ENCODE measurements around the gene SORCS2.

SORCS2 gene

GRCh38 chr4:7747566-7747965 lies 555.2 kb downstream of the SORCS2 start:
- no peaks in the 10 kb centered on the region for H3K27me3 ChIP-seq (ENCODE audit: insufficient read depth, low read length)
- H3K79me2 ChIP-seq (ENCODE audit: control insufficient read depth, insufficient read depth, low read length, poor library complexity) = no peaks in the 10 kb centered on the region
- H3K23ac ChIP-seq (ENCODE audit: low read length) = no peak overlapping the region
- H3K4ac ChIP-seq (ENCODE audit: low read depth, low read length) = no peak overlapping the region
- H3K4me3 ChIP-seq (ENCODE audit: low read depth, low read length) = no peak overlapping the region
- no peak overlapping the region for H2AK5ac ChIP-seq (ENCODE audit: low read length)
- no peak overlapping the region for H3K9ac ChIP-seq (ENCODE audit: low read length)
- H3K9me3 ChIP-seq (ENCODE audit: insufficient read depth, low read depth, low read length) = no peaks in the 10 kb centered on the region
- no peak overlapping the region for H3K18ac ChIP-seq (ENCODE audit: low read length)
- no peak overlapping the region for H2BK120ac ChIP-seq (ENCODE audit: insufficient read depth, low read length, poor library complexity)
- no peak overlapping the region for H2BK5ac ChIP-seq (ENCODE audit: low read depth, low read length, poor library complexity)
- H3K4me2 ChIP-seq (ENCODE audit: low read length) = no peak overlapping the region
- H4K91ac ChIP-seq (ENCODE audit: low read depth, low read length) = no peak overlapping the region
- H3K79me1 ChIP-seq (ENCODE audit: low read length) = no peaks in the 10 kb centered on the region
- no peak overlapping the region for H4K8ac ChIP-seq (ENCODE audit: low read depth, low read length)
- H3K4me1 ChIP-seq (ENCODE audit: control insufficient read depth in 1 of 2, insufficient read depth in 2 of 2, low read length in 2 of 2) = no peaks in the 10 kb centered on the region
- no peaks in the 10 kb centered on the region for H3K36me3 ChIP-seq (ENCODE audit: control insufficient read depth in 1 of 2, insufficient read depth in 2 of 2, low read length in 2 of 2)
- no peak for DNase-seq
- no peak overlapping the region for H3K14ac ChIP-seq (ENCODE audit: low read length)
- H3K27ac ChIP-seq (ENCODE audit: low read depth, low read length) = no peak overlapping the region
- no peak overlapping the region for H4K12ac ChIP-seq (ENCODE audit: low read depth, low read length)
- WGBS (ENCODE audit: extremely low coverage, insufficient coverage, insufficient read length) = no CpG with 5 or more reads among the region's 11 CpGs
- no peak overlapping the region for H2AFZ ChIP-seq (ENCODE audit: insufficient read depth, low read length, poor library complexity)
- H2BK12ac ChIP-seq (ENCODE audit: low read length) = no peak overlapping the region

- Histone ChIP-seq H2BK5ac (ENCODE audit: low read depth, low read length, poor library complexity) (no peak overlapping the region), H4K8ac (ENCODE audit: low read depth, low read length) (no peak overlapping the region), H3K4me1 (ENCODE audit: control insufficient read depth in 1 of 2, insufficient read depth in 2 of 2, low read length in 2 of 2) (no peaks in the 10 kb centered on the region), H3K36me3 (ENCODE audit: control insufficient read depth in 1 of 2, insufficient read depth in 2 of 2, low read length in 2 of 2) (no peaks in the 10 kb centered on the region), H4K12ac (ENCODE audit: low read depth, low read length) (no peak overlapping the region), H3K4me2 (ENCODE audit: low read length) (no peak overlapping the region), H3K14ac (ENCODE audit: low read length) (no peak overlapping the region), H2BK12ac (ENCODE audit: low read length) (no peak overlapping the region), H3K27me3 (ENCODE audit: insufficient read depth, low read length) (no peaks in the 10 kb centered on the region), H3K9me3 (ENCODE audit: insufficient read depth, low read depth, low read length) (no peaks in the 10 kb centered on the region), H3K79me1 (ENCODE audit: low read length) (no peaks in the 10 kb centered on the region), H3K23ac (ENCODE audit: low read length) (no peak overlapping the region), H3K4ac (ENCODE audit: low read depth, low read length) (no peak overlapping the region), H3K27ac (ENCODE audit: low read depth, low read length) (no peak overlapping the region), H2BK120ac (ENCODE audit: insufficient read depth, low read length, poor library complexity) (no peak overlapping the region), H3K18ac (ENCODE audit: low read length) (no peak overlapping the region), H3K79me2 (ENCODE audit: control insufficient read depth, insufficient read depth, low read length, poor library complexity) (no peaks in the 10 kb centered on the region), H4K91ac (ENCODE audit: low read depth, low read length) (no peak overlapping the region), H3K9ac (ENCODE audit: low read length) (no peak overlapping the region), H3K4me3 (ENCODE audit: low read depth, low read length) (no peak overlapping the region), H2AFZ (ENCODE audit: insufficient read depth, low read length, poor library complexity) (no peak overlapping the region), H2AK5ac (ENCODE audit: low read length) (no peak overlapping the region)
- no CpG with 5 or more reads among the region's 6 CpGs for WGBS (ENCODE audit: extremely low coverage, insufficient coverage, insufficient read length)
- no peak for DNase-seq
Observed at GRCh38 chr4:7750523-7750922, 558.2 kb downstream of the SORCS2 start.

- H3K79me1 ChIP-seq (ENCODE audit: low read length) = no peaks in the 10 kb centered on the region
Observed at GRCh38 chr4:7750972-7751371, 558.6 kb downstream of the SORCS2 start.

GRCh38 chr4:7752649-7753048 lies 560.3 kb downstream of the SORCS2 start:
- Histone ChIP-seq H4K12ac (ENCODE audit: low read depth, low read length) (no peak overlapping the region), H2BK12ac (ENCODE audit: low read length) (no peak overlapping the region), H3K4me3 (ENCODE audit: low read depth, low read length) (no peak overlapping the region), H3K23ac (ENCODE audit: low read length) (no peak overlapping the region), H2AK5ac (ENCODE audit: low read length) (no peak overlapping the region), H3K9ac (ENCODE audit: low read length) (no peak overlapping the region), H3K36me3 (ENCODE audit: control insufficient read depth in 1 of 2, insufficient read depth in 2 of 2, low read length in 2 of 2) (peaks cover 10% of the 10 kb centered on the region in 2 experiments), H3K4me1 (ENCODE audit: control insufficient read depth in 1 of 2, insufficient read depth in 2 of 2, low read length in 2 of 2) (no peaks in the 10 kb centered on the region), H3K18ac (ENCODE audit: low read length) (no peak overlapping the region), H3K9me3 (ENCODE audit: insufficient read depth, low read depth, low read length) (no peaks in the 10 kb centered on the region), H4K91ac (ENCODE audit: low read depth, low read length) (no peak overlapping the region), H2BK120ac (ENCODE audit: insufficient read depth, low read length, poor library complexity) (no peak overlapping the region), H3K4me2 (ENCODE audit: low read length) (no peak overlapping the region), H3K79me2 (ENCODE audit: control insufficient read depth, insufficient read depth, low read length, poor library complexity) (no peaks in the 10 kb centered on the region), H3K14ac (ENCODE audit: low read length) (no peak overlapping the region), H3K27ac (ENCODE audit: low read depth, low read length) (no peak overlapping the region), H3K79me1 (ENCODE audit: low read length) (no peaks in the 10 kb centered on the region), H4K8ac (ENCODE audit: low read depth, low read length) (no peak overlapping the region), H3K4ac (ENCODE audit: low read depth, low read length) (no peak overlapping the region), H2AFZ (ENCODE audit: insufficient read depth, low read length, poor library complexity) (no peak overlapping the region), H2BK5ac (ENCODE audit: low read depth, low read length, poor library complexity) (no peak overlapping the region), H3K27me3 (ENCODE audit: insufficient read depth, low read length) (no peaks in the 10 kb centered on the region)
- DNase-seq = no peak
- no CpG with 5 or more reads among the region's 6 CpGs for WGBS (ENCODE audit: extremely low coverage, insufficient coverage, insufficient read length)

More at GRCh38 chr4:7750972-7751371, 558.6 kb downstream of the SORCS2 start:
- Histone ChIP-seq H3K9me3 (ENCODE audit: insufficient read depth, low read depth, low read length) (no peaks in the 10 kb centered on the region), H2BK12ac (ENCODE audit: low read length) (no peak overlapping the region), H2BK5ac (ENCODE audit: low read depth, low read length, poor library complexity) (no peak overlapping the region), H3K4me1 (ENCODE audit: control insufficient read depth in 1 of 2, insufficient read depth in 2 of 2, low read length in 2 of 2) (no peaks in the 10 kb centered on the region), H3K4me3 (ENCODE audit: low read depth, low read length) (no peak overlapping the region), H3K23ac (ENCODE audit: low read length) (no peak overlapping the region), H3K79me2 (ENCODE audit: control insufficient read depth, insufficient read depth, low read length, poor library complexity) (no peaks in the 10 kb centered on the region), H3K36me3 (ENCODE audit: control insufficient read depth in 1 of 2, insufficient read depth in 2 of 2, low read length in 2 of 2) (peaks cover 0 to 2% of the 10 kb centered on the region in 2 experiments), H2BK120ac (ENCODE audit: insufficient read depth, low read length, poor library complexity) (no peak overlapping the region), H3K4me2 (ENCODE audit: low read length) (no peak overlapping the region), H4K8ac (ENCODE audit: low read depth, low read length) (no peak overlapping the region), H3K18ac (ENCODE audit: low read length) (no peak overlapping the region), H4K12ac (ENCODE audit: low read depth, low read length) (no peak overlapping the region), H3K27ac (ENCODE audit: low read depth, low read length) (no peak overlapping the region), H4K91ac (ENCODE audit: low read depth, low read length) (no peak overlapping the region), H3K14ac (ENCODE audit: low read length) (no peak overlapping the region), H3K4ac (ENCODE audit: low read depth, low read length) (no peak overlapping the region), H3K9ac (ENCODE audit: low read length) (no peak overlapping the region), H2AFZ (ENCODE audit: insufficient read depth, low read length, poor library complexity) (no peak overlapping the region), H3K27me3 (ENCODE audit: insufficient read depth, low read length) (no peaks in the 10 kb centered on the region), H2AK5ac (ENCODE audit: low read length) (no peak overlapping the region)
- DNase-seq = no peak

All from trophoblast cell (in vitro differentiated cells and primary cell).